Esophagus (tissue), 2 donors: ENCODE results near the gene P4HA1. TPM values are rescaled to one million over a fixed set of nuclear protein-coding genes. Genes with fewer than 3 reads are reported as not detected.

Source experiments
- H3K27ac ChIP-seq, 2 donors: one replicate each; pipeline ENCODE4 v1.5.1; 2013; ENCODE audit warnings: low read depth in 2 of 2, mild to moderate bottlenecking in 2 of 2, inconsistent platforms in 1 of 2, low read length in 1 of 2, moderate library complexity in 1 of 2
- H3K27me3 ChIP-seq, 2 donors: one replicate each; pipeline ENCODE4 v1.6.1; 2013; ENCODE audit warnings: low read length in 2 of 2, control low read depth in 1 of 2, mild to moderate bottlenecking in 1 of 2; ENCODE audit not compliant: insufficient read depth in 2 of 2, control insufficient read depth in 1 of 2
- H3K36me3 ChIP-seq, 2 donors: one replicate each; pipeline ENCODE4 v1.6.1; 2013; ENCODE audit warnings: low read length in 1 of 2; ENCODE audit not compliant: control insufficient read depth in 2 of 2, insufficient read depth in 2 of 2
- H3K4me1 ChIP-seq, 2 donors: one replicate each; pipeline ENCODE4 v1.6.1; 2013; ENCODE audit warnings: low read length in 1 of 2; ENCODE audit not compliant: control insufficient read depth in 2 of 2, insufficient read depth in 2 of 2
- H3K4me3 ChIP-seq, 2 donors: one replicate each; pipeline ENCODE4 v1.5.1; 2013; ENCODE audit warnings: low read length in 2 of 2, mild to moderate bottlenecking in 2 of 2, low read depth in 1 of 2, moderate library complexity in 1 of 2
- H3K9me3 ChIP-seq, 2 donors: one replicate each; pipeline ENCODE4 v1.6.1; 2013; ENCODE audit warnings: mild to moderate bottlenecking in 2 of 2, low read depth in 1 of 2, low read length in 1 of 2, moderate library complexity in 1 of 2; ENCODE audit not compliant: control insufficient read depth in 2 of 2, insufficient read depth in 1 of 2
- WGBS, 2 donors: extraction: QIAGEN DNeasy Blood & Tissue Kit; methylation state at CpG; one replicate each; pipeline ENCODE4 v1.1.7; 2013; 5-methylcytosine and 5-hydroxymethylcytosine counted together
- polyA plus RNA-seq, 2 donors: library from polyadenylated mRNA; stranded (reverse); fragments of 200-250 nt; gene quantifications; one replicate each; pipeline ENCODE4 v1.2.3, GENCODE V29; 2013
- donor health status: healthy with polysubstance abuse.
- donor health status: Bipolar disorder and iron deficiency.

P4HA1 gene
- 1 to 10 TPM; 4.0 to 5.1 TPM for polyA plus RNA-seq

GRCh38 chr10:73096449-73097304 lies at the start of gene P4HA1:
TSS of gene P4HA1 (minus strand) at chr10:73096866. CDS start at chr10:73074883, 21,983 bp downstream.
- Histone ChIP-seq H3K4me3 (peak within 1 kb of the TSS; percentile 83 to 89), H3K36me3 (no peaks in the 10 kb centered on the region), H3K27ac (peak within 1 kb of the TSS; percentile 88 to 98), H3K27me3 (no peaks in the 10 kb centered on the region), H3K9me3 (no peaks in the 10 kb centered on the region), H3K4me1 (no peaks in the 10 kb centered on the region)
- 0 to 1% methylated on average over 69 to 75 of the region's 75 CpGs for WGBS, 2 donors

- Histone ChIP-seq H3K4me1 (no peaks in the 10 kb centered on the region), H3K36me3 (peaks cover 0 to 6% of the 10 kb centered on the region in 2 donors), H3K27ac (no peak overlapping the region), H3K27me3 (no peaks in the 10 kb centered on the region), H3K4me3 (no peak overlapping the region), H3K9me3 (no peaks in the 10 kb centered on the region)
- 84 to 87% methylated on average over 3 of the region's 3 CpGs for WGBS, 2 donors
Observed at GRCh38 chr10:73141603-73142002, 44.9 kb upstream of the P4HA1 start.

- WGBS, 2 donors: 60 to 73% methylated on average over 2 of the region's 2 CpGs
- H3K9me3 ChIP-seq: no peaks in the 10 kb centered on the region
- no peaks in the 10 kb centered on the region for H3K27me3 ChIP-seq
- H3K4me1 ChIP-seq: no peaks in the 10 kb centered on the region
- no peak overlapping the region for H3K4me3 ChIP-seq
- H3K27ac ChIP-seq: no peak overlapping the region
- H3K36me3 ChIP-seq: peaks cover 0 to 7% of the 10 kb centered on the region in 2 donors
Observed at GRCh38 chr10:73139251-73139650, 42.6 kb upstream of the P4HA1 start.

- 85% methylated on average over 2 of the region's 2 CpGs for WGBS, 2 donors
- Histone ChIP-seq H3K27me3 (no peaks in the 10 kb centered on the region), H3K27ac (no peak overlapping the region), H3K36me3 (peaks cover 0 to 8% of the 10 kb centered on the region in 2 donors), H3K4me3 (no peak overlapping the region), H3K9me3 (no peaks in the 10 kb centered on the region), H3K4me1 (no peaks in the 10 kb centered on the region)
Observed at GRCh38 chr10:73136627-73137026, 40.0 kb upstream of the P4HA1 start.

GRCh38 chr10:73134727-73135126 lies 38.1 kb upstream of the P4HA1 start:
- peaks cover 0 to 10% of the 10 kb centered on the region in 2 donors for H3K36me3 ChIP-seq
- WGBS, 2 donors: 86 to 95% methylated on average over 3 of the region's 3 CpGs
- no peak overlapping the region for H3K4me3 ChIP-seq

GRCh38 chr10:73131913-73132686 lies 35.4 kb upstream of the P4HA1 start:
- Histone ChIP-seq H3K9me3 (no peaks in the 10 kb centered on the region), H3K4me3 (no peak overlapping the region), H3K36me3 (peaks cover 0 to 10% of the 10 kb centered on the region in 2 donors), H3K27ac (no peak overlapping the region), H3K4me1 (no peaks in the 10 kb centered on the region), H3K27me3 (no peaks in the 10 kb centered on the region)
- WGBS, 2 donors: 96 to 97% methylated on average over 2 of the region's 2 CpGs

More at GRCh38 chr10:73134727-73135126, 38.1 kb upstream of the P4HA1 start:
- H3K27me3 ChIP-seq: no peaks in the 10 kb centered on the region
- no peaks in the 10 kb centered on the region for H3K4me1 ChIP-seq
- no peaks in the 10 kb centered on the region for H3K9me3 ChIP-seq
- H3K27ac ChIP-seq: no peak overlapping the region

- Histone ChIP-seq H3K36me3 (peaks cover 0 to 8% of the 10 kb centered on the region in 2 donors), H3K27ac (no peak overlapping the region)
- WGBS, 2 donors: 31 to 47% methylated on average over 2 of the region's 2 CpGs
Observed at GRCh38 chr10:73131301-73131700, 34.6 kb upstream of the P4HA1 start.

GRCh38 chr10:73126343-73126742 lies 29.7 kb upstream of the P4HA1 start:
- H3K36me3 ChIP-seq: peaks cover 4 to 10% of the 10 kb centered on the region in 2 donors
- H3K4me3 ChIP-seq: no peak overlapping the region
- no peaks in the 10 kb centered on the region for H3K27me3 ChIP-seq
- no peak overlapping the region for H3K27ac ChIP-seq
- no peaks in the 10 kb centered on the region for H3K9me3 ChIP-seq
- 94 to 96% methylated on average over 2 of the region's 2 CpGs for WGBS, 2 donors
- peaks cover 0 to 2% of the 10 kb centered on the region in 2 donors for H3K4me1 ChIP-seq

More at GRCh38 chr10:73131301-73131700, 34.6 kb upstream of the P4HA1 start:
- Histone ChIP-seq H3K4me3 (no peak overlapping the region), H3K4me1 (peaks cover 0 to 2% of the 10 kb centered on the region in 2 donors), H3K27me3 (no peaks in the 10 kb centered on the region), H3K9me3 (no peaks in the 10 kb centered on the region)

- Histone ChIP-seq H3K4me3 (no peak overlapping the region), H3K4me1 (no peaks in the 10 kb centered on the region), H3K27ac (no peak overlapping the region), H3K27me3 (no peaks in the 10 kb centered on the region), H3K9me3 (no peaks in the 10 kb centered on the region), H3K36me3 (peaks cover under 1 to 2% of the 10 kb centered on the region in 2 donors)
- WGBS, 2 donors: 90 to 93% methylated on average over 4 of the region's 4 CpGs
Observed at GRCh38 chr10:73119952-73120351, 23.3 kb upstream of the P4HA1 start.
